Mesodermal cell (in vitro differentiated cells): ENCODE data around the gene CERS5.

Experiments used
- H3K27ac ChIP-seq: 2 replicates; pipeline ENCODE4 v1.7.0; 2013; ENCODE audit warnings: mild to moderate bottlenecking, low read depth, low read length, moderate library complexity; ENCODE audit not compliant: severe bottlenecking
- H3K36me3 ChIP-seq: 2 replicates; pipeline ENCODE4 v1.7.1; 2013; ENCODE audit warnings: mild to moderate bottlenecking, low read length, moderate library complexity; ENCODE audit not compliant: control insufficient read depth, insufficient read depth
- H3K4me1 ChIP-seq: one replicate; pipeline ENCODE4 v1.7.1; 2013; ENCODE audit warnings: mild to moderate bottlenecking, low read length; ENCODE audit not compliant: insufficient read depth, control insufficient read depth, poor library complexity, severe bottlenecking
- H3K4me3 ChIP-seq: 2 replicates; pipeline ENCODE4 v1.7.0; 2013; ENCODE audit warnings: low read length, control low read depth, mild to moderate bottlenecking; ENCODE audit not compliant: insufficient read depth, poor library complexity, severe bottlenecking; ENCODE audit errors: extremely low read depth
- H3K9me3 ChIP-seq: 2 replicates; pipeline ENCODE4 v1.7.1; 2013; ENCODE audit warnings: mild to moderate bottlenecking, low read length, moderate library complexity; ENCODE audit not compliant: control insufficient read depth
- WGBS, 2 experiments: methylation state at CpG; one replicate each; pipeline ENCODE4 v1.1.5; 2013; ENCODE audit warnings: missing lambda C conversion rate in 2 of 2; ENCODE audit not compliant: insufficient coverage in 2 of 2; 5-methylcytosine and 5-hydroxymethylcytosine counted together

The CERS5 gene

DNA sequence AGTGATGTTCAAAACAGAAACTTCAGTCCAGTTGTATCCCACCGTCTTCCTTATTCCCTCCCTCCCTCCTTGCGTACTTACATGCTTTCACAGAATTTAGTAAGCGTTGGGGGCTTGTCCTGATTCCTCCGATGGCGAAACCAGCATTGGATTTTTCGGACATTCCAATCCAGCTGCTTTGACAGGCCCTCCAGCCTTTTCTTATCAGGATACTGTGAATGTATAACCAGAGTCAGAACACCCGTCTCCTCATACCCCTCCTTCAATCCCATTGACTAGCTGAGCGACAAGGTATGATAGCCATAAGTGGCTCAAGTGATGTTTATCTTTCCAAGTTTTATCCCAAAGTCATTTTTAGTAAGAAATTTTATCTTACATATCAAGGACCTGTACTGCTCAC lies 24.2 kb downstream of the CERS5 start:
- Histone ChIP-seq H3K9me3 (no peaks in the 10 kb centered on the region), H3K4me1 (no peaks in the 10 kb centered on the region), H3K4me3 (no peak overlapping the region), H3K36me3 (peaks cover 58% of the 10 kb centered on the region), H3K27ac (no peak overlapping the region)
- WGBS, 2 experiments = 89 to 96% methylated on average over 6 of the region's 8 CpGs

DNA sequence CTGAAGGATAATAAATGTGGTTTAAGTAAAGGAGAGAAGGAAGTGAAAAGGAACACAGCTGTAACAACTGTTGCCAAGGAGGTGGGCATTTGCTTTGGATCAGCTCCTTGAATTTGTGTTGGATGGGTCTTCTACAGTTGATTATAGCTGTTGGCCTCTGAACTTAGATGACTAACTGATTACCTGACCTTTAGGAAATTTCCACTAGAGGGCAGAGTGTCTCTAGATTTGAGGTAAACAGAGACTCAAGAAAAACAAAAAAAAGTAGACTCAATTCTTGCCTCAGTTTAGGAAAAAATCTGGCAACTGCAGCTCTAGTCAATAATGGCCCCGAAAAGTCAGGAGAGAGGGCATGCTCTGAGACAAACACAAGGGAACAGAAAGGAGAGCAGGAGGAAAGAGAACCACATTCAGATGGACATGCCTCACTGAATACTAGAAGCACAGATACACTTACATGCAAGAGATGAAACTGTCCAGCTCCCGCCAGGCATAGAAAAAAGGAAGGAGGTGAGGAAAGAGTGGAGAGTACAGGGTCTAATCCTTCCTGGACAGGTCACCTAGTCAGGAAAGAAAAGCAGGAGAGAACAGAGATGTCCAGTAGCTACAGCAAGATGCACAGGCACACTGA lies 34.5 kb downstream of the CERS5 start:
- H3K9me3 ChIP-seq = no peaks in the 10 kb centered on the region
- no peak overlapping the region for H3K4me3 ChIP-seq
- H3K36me3 ChIP-seq = peaks cover 90% of the 10 kb centered on the region
- H3K4me1 ChIP-seq = peaks cover 4% of the 10 kb centered on the region
- H3K27ac ChIP-seq = no peak overlapping the region
- WGBS, 2 experiments = 86 to 95% methylated on average over 2 of the region's 2 CpGs

- H3K4me3 ChIP-seq = no peak overlapping the region
- H3K9me3 ChIP-seq = no peaks in the 10 kb centered on the region
- peaks cover 77% of the 10 kb centered on the region for H3K36me3 ChIP-seq
- no peak overlapping the region for H3K27ac ChIP-seq
- H3K4me1 ChIP-seq = no peaks in the 10 kb centered on the region
- WGBS, 2 experiments = 90 to 100% methylated on average over 2 to 4 of the region's 4 CpGs
Observed at GRCh38 chr12:50129290-50129689, 37.9 kb downstream of the CERS5 start.

DNA sequence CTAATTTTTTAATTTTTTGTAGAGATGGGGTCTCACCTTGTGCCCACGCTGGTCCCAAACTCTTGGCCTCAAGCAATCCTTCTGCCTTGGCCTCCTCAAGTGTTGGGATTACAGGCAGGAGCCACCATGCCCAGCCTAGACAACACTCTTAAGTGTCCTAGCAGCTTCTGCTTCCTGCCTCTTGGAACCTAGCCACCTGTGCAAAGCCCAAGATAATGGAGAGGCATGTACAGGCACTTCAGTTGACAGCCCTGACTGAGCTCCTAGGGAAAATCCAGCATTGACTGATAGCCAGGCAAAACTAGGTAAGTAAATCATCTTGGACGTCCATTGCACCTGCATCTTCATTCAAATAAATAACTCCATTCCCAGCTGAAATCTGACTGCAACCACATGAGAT lies 39.6 kb downstream of the CERS5 start:
- Histone ChIP-seq H3K27ac (no peak overlapping the region), H3K36me3 (peaks cover 71% of the 10 kb centered on the region), H3K4me3 (no peak overlapping the region), H3K4me1 (no peaks in the 10 kb centered on the region), H3K9me3 (no peaks in the 10 kb centered on the region)
- 100% methylated on average over 1 to 2 of the region's 2 CpGs for WGBS, 2 experiments

DNA sequence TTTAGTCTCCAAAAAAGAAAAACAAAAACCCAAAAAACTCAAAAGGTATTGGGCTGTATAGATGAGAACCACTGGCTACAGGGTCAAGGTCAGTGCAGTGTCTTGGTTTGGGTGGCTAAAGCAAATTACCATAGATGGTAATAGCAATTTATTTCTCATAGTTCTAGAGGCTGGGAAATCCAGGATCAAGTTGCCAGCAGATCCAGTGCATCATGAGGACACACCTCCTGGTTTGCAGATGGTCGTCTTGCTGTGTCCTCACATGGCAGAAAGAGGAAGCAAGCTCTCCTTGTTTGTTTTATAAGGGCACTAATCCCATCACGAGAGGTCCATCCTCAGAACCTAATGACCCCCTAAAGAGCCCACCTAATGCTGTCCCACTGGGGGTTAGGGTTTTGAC lies 44.0 kb downstream of the CERS5 start:
- Histone ChIP-seq H3K4me3 (no peak overlapping the region), H3K27ac (no peak overlapping the region), H3K9me3 (no peaks in the 10 kb centered on the region), H3K36me3 (peaks cover 55% of the 10 kb centered on the region), H3K4me1 (no peaks in the 10 kb centered on the region)
- 100% methylated on average over 1 of the region's 2 CpGs; no CpG with 5 or more reads in 1 of the 2 experiments for WGBS, 2 experiments

DNA sequence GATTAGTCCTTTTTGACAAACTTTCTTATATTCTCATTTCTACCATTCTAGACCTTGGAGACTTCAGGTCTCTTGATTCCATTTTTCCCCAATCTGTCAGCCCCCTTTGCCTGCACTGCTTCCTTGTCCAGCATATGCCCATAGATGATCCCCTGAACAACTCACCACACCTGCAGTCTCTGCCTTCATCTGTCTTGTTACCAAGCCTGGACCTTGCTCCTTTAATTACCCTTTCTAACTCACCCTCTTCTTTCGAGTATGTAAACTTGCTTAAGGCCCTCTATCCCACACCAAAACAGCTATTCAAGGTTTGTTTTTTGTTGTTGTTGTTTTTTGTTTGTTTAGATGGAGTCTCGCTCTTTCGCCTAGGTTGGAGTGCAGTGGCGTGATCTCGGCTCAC lies 45.5 kb downstream of the CERS5 start:
- Histone ChIP-seq H3K36me3 (peaks cover 44% of the 10 kb centered on the region), H3K27ac (no peak overlapping the region), H3K4me1 (no peaks in the 10 kb centered on the region), H3K4me3 (no peak overlapping the region), H3K9me3 (no peaks in the 10 kb centered on the region)
- 54 to 100% methylated on average over 2 to 3 of the region's 5 CpGs for WGBS, 2 experiments

DNA sequence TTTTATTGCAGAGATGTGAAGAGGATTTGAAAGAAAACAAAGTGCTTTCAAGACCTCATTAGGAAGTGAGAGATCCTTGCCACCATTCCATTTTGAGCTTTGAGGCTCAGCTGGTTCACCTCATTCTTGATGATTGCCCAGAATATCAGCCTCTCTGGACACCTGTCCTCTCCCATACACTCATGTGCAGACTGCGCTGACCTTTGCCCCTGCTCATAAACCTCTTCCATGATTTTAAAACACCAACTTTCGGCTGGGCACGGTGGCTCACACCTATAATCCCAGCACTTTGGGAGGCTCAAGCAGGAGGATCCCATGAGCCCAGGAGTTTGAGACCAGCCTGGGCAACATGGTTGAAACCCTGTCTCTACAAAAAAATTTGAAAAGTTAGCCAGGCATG lies 46.2 kb downstream of the CERS5 start:
- no peak overlapping the region for H3K4me3 ChIP-seq
- no peaks in the 10 kb centered on the region for H3K4me1 ChIP-seq
- peaks cover 48% of the 10 kb centered on the region for H3K36me3 ChIP-seq
- 84 to 92% methylated on average over 3 of the region's 3 CpGs for WGBS, 2 experiments
- H3K27ac ChIP-seq = no peak overlapping the region
- no peaks in the 10 kb centered on the region for H3K9me3 ChIP-seq

DNA sequence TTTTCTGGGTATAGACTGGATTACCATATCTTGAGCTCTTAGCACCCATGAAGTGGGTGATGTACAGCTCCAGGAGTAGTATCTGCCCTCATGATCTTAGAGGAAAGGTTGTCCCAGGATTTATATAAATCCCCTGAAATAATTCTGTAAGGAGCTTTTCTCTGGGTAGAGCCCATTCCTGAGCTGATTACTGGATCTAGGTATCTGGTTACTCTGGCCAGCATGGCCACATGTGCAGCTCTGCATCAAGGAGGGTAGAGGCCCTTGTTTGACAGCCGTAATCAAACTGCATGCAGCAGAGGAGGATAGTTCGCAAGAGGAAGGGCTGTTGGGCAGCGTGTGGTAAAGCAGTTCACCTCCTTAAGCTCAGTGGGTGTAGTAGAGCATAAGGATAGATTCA lies 46.6 kb downstream of the CERS5 start:
- Histone ChIP-seq H3K4me3 (no peak overlapping the region), H3K27ac (no peak overlapping the region), H3K36me3 (peaks cover 51% of the 10 kb centered on the region), H3K4me1 (no peaks in the 10 kb centered on the region), H3K9me3 (no peaks in the 10 kb centered on the region)
- 94 to 100% methylated on average over 2 to 3 of the region's 3 CpGs for WGBS, 2 experiments

DNA sequence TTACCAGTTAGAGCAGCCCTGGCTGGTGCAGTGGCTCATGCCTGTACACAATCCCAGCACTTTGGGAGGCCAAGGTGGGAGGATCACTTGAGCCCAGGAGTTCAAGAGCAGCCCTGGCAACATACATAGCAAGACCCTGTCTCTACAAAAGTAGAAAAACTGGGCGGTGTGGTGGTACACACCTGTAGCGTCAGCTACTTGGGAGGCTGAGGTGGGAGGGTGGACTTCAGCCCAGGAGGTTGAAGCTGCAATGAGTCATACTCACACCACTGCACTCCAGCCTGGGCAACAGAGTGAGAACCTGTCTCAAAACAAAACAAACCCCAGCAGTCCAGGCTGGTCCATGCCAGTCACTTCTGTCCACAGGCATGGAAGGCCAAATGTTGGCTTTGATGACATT lies 47.8 kb downstream of the CERS5 start:
- WGBS, 2 experiments = no CpG with 5 or more reads among the region's 2 CpGs
- peaks cover 47% of the 10 kb centered on the region for H3K36me3 ChIP-seq
- H3K27ac ChIP-seq = no peak overlapping the region
- H3K4me1 ChIP-seq = no peaks in the 10 kb centered on the region
- H3K9me3 ChIP-seq = no peaks in the 10 kb centered on the region
- no peak overlapping the region for H3K4me3 ChIP-seq

GRCh38 chr12:50117057-50117622 lies 50.0 kb downstream of the CERS5 start:
- no peaks in the 10 kb centered on the region for H3K4me1 ChIP-seq
- H3K36me3 ChIP-seq = peaks cover 35% of the 10 kb centered on the region
- no peak overlapping the region for H3K27ac ChIP-seq
- 88 to 93% methylated on average over 5 to 6 of the region's 6 CpGs for WGBS, 2 experiments
- H3K4me3 ChIP-seq = no peak overlapping the region
- H3K9me3 ChIP-seq = no peaks in the 10 kb centered on the region

DNA sequence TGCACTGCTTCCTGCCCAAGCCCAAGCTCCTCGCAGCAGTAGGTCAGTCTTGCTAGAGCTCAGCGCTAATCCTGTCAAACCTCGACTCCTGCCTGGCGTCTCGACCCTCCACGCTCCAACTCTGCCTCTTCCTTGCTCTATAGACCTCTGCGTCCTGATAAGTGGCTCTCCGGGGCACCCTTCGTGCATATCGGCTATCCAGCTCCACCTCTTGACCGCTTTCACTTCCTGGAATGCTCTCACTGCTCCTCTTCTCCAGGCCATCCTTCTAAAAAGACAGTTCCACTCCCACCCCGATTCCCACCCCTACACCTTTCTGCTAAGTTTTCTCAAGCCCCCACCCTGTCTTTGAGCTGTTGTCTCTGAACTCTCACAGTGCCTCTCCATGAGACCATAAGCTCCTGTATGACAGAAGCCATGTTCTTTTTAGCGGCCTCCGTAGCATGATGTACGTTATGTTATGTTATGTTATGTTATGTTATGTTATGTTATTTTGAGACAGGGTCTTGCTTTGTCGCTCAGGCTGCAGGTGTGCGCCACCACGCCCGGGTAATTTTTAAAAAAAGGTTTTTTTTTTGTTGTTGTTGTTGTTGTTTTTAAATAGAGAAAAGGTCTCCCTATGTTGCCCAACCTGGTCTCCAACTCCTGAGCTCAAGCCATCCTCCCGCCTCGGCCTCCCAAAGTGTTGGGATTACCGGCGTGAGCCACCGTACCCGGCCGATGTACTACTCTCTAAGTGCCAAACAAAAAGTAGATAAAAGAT lies 54.5 kb downstream of the CERS5 start:
- Histone ChIP-seq H3K9me3 (no peaks in the 10 kb centered on the region), H3K36me3 (peaks cover 12% of the 10 kb centered on the region), H3K4me1 (peaks cover 15% of the 10 kb centered on the region), H3K4me3 (peak overlapping the region; percentile 81), H3K27ac (peak overlapping the region; percentile 83)
- 6 to 19% methylated on average over 16 to 21 of the region's 26 CpGs for WGBS, 2 experiments
